HepG2 (cell line): Measurements from ENCODE around the gene KLHDC2. TPM values are rescaled to one million over a fixed set of nuclear protein-coding genes. Genes with fewer than 3 reads are reported as not detected.

Experiments
- CCAR2 ChIP-seq: fragments of 200-400 bp; formaldehyde crosslinking; optimal IDR thresholded peaks from 2 replicates; pipeline ENCODE3; 2018; ENCODE audit warnings: low read depth, mild to moderate bottlenecking, low read length, moderate library complexity
- MED13 ChIP-seq: sonication (generic); formaldehyde crosslinking; IDR thresholded peaks from 2 replicates; pipeline ENCODE4 v1.5.0; 2020; ENCODE audit warnings: missing genetic modification reagents
- MLLT10 ChIP-seq: sonication (generic); formaldehyde crosslinking; IDR thresholded peaks from 2 replicates; pipeline ENCODE4 v1.4.0; 2020; ENCODE audit warnings: missing genetic modification reagents
- NKX3-1 ChIP-seq: sonication (generic); formaldehyde crosslinking; IDR thresholded peaks from 2 replicates; pipeline ENCODE4 v1.5.0; 2020; ENCODE audit warnings: missing genetic modification reagents
- NR2F6 ChIP-seq, 2 experiments: IDR thresholded peaks; 2 replicates each; pipeline ENCODE4 v1.6.1; 2016; ENCODE audit warnings: antibody characterized with exemption in 1 of 2, mild to moderate bottlenecking in 1 of 2
- SIN3A ChIP-seq: IDR thresholded peaks from 2 replicates; pipeline ENCODE4 v1.6.1; 2011; ENCODE audit warnings: low read depth, mild to moderate bottlenecking, control low read depth, low read length, borderline replicate concordance
- SOX5 ChIP-seq: IDR thresholded peaks from 2 replicates; pipeline ENCODE4 v1.6.1; 2016; ENCODE audit warnings: borderline replicate concordance
- TBX2 ChIP-seq: sonication (generic); formaldehyde crosslinking; IDR thresholded peaks from 2 replicates; pipeline ENCODE4 v1.5.0; 2020; ENCODE audit warnings: missing genetic modification reagents, mild to moderate bottlenecking, borderline replicate concordance
- ZBTB7A ChIP-seq: sonication (generic); formaldehyde crosslinking; IDR thresholded peaks from 2 replicates; pipeline ENCODE4 v1.8.0; 2022; ENCODE audit warnings: mild to moderate bottlenecking, missing genetic modification reagents
- ZFP36 ChIP-seq: fragments of 150-350 bp; IDR thresholded peaks from 2 replicates; pipeline ENCODE4 v1.6.1; 2018; ENCODE audit warnings: borderline replicate concordance, low read length, low read depth; ENCODE audit not compliant: partially characterized antibody
- ZNF121 ChIP-seq: sonication (generic); formaldehyde crosslinking; IDR thresholded peaks from 2 replicates; pipeline ENCODE4 v1.5.0; 2020; ENCODE audit warnings: mild to moderate bottlenecking, missing genetic modification reagents
- ZNF431 ChIP-seq: sonication (generic); formaldehyde crosslinking; IDR thresholded peaks from 2 replicates; pipeline ENCODE4 v1.9.0; 2022; ENCODE audit warnings: missing genetic modification reagents, low read depth, mild to moderate bottlenecking, borderline replicate concordance
- ZNF782 ChIP-seq: sonication (generic); formaldehyde crosslinking; IDR thresholded peaks from 2 replicates; pipeline ENCODE4 v1.4.0; 2020; ENCODE audit warnings: missing genetic modification reagents, mild to moderate bottlenecking, borderline replicate concordance
- polyA plus RNA-seq, 8 experiments: library from polyadenylated mRNA; depleted of rRNA in 3 of 8; stranded (reverse) in 7 of 8; unstranded in 1 of 8; fragments of >200 nt; fragmentation: Illumina TruSeq in 4 of 8; extraction: Trizol in 4 of 8; gene quantifications; 2 replicates each; pipeline versions ENCODE4 v1.2.1 to v1.2.3, GENCODE V29; 2011 to 2016; ENCODE audit warnings: low read depth in 4 of 8, missing spikeins in 1 of 8, mixed read lengths in 1 of 8; ENCODE audit not compliant: insufficient read depth in 1 of 8
- total RNA-seq, 5 experiments: library from RNA; depleted of rRNA; stranded (reverse); fragments of >200 nt; fragmentation: Illumina TruSeq; extraction: Trizol; gene quantifications; 2 replicates each; pipeline ENCODE4 v1.2.3, GENCODE V29; 2016; ENCODE audit warnings: low read depth in 1 of 5
- TF ChIP-seq, protein P1 (sequence below): sonication (generic); formaldehyde crosslinking; IDR thresholded peaks from 2 replicates; pipeline ENCODE4 v1.4.0; 2020; ENCODE audit warnings: missing genetic modification reagents
- TF ChIP-seq, protein P2 (sequence below): sonication (generic); formaldehyde crosslinking; IDR thresholded peaks from 2 replicates; pipeline ENCODE4 v1.4.0; 2020; ENCODE audit warnings: missing genetic modification reagents
- TF ChIP-seq, protein P3 (sequence below): sonication (generic); formaldehyde crosslinking; IDR thresholded peaks from 2 replicates; pipeline ENCODE4 v1.8.1; 2023; ENCODE audit warnings: mild to moderate bottlenecking, missing genetic modification reagents
- TF ChIP-seq, protein P4 (sequence below): sonication (generic); formaldehyde crosslinking; IDR thresholded peaks from 2 replicates; pipeline ENCODE4 v1.4.0; 2020; ENCODE audit warnings: missing genetic modification reagents

KLHDC2 gene
- total and polyA plus RNA-seq, 2 of the 13 experiments (the other 11 are each of a cell fraction or from before 2014, with no cell fraction given) = 95.5 to 170 TPM

DNA sequence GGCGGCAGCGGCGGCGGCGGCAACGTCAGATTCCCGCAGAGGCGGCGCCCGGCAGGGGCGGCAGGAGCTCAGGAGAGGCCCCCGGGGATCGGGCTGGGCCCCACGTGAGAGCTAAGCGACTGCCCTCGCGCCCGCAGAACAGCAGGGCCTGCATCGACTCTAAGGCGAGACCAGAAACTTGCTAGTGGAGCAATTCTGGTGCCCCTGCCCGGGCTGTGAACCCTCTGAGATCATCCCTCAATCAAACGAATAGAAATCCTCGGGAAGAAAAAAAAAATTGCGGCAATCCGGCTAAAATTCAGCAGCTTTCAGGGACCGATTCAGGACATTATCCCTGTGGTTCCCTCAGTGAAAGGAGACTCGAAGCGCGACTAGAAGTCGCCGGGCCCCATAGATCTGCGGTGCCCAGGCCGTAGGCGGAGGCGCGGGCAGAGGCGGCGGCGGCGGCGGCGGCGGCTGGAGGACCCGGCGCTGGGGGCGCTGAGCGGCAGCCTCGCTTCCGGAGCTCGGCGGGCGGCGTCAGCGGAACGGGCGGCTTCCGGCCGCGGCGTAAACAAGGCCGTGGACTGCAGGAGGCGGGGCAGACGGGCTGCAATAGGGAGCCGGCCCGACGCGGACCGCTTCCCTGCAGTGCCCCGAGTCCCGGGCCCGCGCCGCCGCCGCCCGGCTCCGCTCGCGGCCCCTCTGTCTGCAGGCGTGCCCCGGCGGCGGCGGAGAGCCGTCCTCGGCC lies at the start of gene KLHDC2 (continued):
- TF ChIP-seq, protein P1, sequence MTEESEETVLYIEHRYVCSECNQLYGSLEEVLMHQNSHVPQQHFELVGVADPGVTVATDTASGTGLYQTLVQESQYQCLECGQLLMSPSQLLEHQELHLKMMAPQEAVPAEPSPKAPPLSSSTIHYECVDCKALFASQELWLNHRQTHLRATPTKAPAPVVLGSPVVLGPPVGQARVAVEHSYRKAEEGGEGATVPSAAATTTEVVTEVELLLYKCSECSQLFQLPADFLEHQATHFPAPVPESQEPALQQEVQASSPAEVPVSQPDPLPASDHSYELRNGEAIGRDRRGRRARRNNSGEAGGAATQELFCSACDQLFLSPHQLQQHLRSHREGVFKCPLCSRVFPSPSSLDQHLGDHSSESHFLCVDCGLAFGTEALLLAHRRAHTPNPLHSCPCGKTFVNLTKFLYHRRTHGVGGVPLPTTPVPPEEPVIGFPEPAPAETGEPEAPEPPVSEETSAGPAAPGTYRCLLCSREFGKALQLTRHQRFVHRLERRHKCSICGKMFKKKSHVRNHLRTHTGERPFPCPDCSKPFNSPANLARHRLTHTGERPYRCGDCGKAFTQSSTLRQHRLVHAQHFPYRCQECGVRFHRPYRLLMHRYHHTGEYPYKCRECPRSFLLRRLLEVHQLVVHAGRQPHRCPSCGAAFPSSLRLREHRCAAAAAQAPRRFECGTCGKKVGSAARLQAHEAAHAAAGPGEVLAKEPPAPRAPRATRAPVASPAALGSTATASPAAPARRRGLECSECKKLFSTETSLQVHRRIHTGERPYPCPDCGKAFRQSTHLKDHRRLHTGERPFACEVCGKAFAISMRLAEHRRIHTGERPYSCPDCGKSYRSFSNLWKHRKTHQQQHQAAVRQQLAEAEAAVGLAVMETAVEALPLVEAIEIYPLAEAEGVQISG (CRISPR knock-in tag) = peak; percentile 99
- TF ChIP-seq ZBTB7A = no peak
- TF ChIP-seq, protein P2, sequence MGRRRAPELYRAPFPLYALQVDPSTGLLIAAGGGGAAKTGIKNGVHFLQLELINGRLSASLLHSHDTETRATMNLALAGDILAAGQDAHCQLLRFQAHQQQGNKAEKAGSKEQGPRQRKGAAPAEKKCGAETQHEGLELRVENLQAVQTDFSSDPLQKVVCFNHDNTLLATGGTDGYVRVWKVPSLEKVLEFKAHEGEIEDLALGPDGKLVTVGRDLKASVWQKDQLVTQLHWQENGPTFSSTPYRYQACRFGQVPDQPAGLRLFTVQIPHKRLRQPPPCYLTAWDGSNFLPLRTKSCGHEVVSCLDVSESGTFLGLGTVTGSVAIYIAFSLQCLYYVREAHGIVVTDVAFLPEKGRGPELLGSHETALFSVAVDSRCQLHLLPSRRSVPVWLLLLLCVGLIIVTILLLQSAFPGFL = no peak
- TF ChIP-seq, protein P3, sequence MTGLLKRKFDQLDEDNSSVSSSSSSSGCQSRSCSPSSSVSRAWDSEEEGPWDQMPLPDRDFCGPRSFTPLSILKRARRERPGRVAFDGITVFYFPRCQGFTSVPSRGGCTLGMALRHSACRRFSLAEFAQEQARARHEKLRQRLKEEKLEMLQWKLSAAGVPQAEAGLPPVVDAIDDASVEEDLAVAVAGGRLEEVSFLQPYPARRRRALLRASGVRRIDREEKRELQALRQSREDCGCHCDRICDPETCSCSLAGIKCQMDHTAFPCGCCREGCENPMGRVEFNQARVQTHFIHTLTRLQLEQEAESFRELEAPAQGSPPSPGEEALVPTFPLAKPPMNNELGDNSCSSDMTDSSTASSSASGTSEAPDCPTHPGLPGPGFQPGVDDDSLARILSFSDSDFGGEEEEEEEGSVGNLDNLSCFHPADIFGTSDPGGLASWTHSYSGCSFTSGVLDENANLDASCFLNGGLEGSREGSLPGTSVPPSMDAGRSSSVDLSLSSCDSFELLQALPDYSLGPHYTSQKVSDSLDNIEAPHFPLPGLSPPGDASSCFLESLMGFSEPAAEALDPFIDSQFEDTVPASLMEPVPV (CRISPR knock-in tag) = peak; percentile 65; the same call in 1 of the 2 replicates
- TF ChIP-seq ZNF431 (CRISPR knock-in tag) = 0 out of 2 replicates have a peak, but pooled peaks have one; percentile 56
- TF ChIP-seq, protein P4, sequence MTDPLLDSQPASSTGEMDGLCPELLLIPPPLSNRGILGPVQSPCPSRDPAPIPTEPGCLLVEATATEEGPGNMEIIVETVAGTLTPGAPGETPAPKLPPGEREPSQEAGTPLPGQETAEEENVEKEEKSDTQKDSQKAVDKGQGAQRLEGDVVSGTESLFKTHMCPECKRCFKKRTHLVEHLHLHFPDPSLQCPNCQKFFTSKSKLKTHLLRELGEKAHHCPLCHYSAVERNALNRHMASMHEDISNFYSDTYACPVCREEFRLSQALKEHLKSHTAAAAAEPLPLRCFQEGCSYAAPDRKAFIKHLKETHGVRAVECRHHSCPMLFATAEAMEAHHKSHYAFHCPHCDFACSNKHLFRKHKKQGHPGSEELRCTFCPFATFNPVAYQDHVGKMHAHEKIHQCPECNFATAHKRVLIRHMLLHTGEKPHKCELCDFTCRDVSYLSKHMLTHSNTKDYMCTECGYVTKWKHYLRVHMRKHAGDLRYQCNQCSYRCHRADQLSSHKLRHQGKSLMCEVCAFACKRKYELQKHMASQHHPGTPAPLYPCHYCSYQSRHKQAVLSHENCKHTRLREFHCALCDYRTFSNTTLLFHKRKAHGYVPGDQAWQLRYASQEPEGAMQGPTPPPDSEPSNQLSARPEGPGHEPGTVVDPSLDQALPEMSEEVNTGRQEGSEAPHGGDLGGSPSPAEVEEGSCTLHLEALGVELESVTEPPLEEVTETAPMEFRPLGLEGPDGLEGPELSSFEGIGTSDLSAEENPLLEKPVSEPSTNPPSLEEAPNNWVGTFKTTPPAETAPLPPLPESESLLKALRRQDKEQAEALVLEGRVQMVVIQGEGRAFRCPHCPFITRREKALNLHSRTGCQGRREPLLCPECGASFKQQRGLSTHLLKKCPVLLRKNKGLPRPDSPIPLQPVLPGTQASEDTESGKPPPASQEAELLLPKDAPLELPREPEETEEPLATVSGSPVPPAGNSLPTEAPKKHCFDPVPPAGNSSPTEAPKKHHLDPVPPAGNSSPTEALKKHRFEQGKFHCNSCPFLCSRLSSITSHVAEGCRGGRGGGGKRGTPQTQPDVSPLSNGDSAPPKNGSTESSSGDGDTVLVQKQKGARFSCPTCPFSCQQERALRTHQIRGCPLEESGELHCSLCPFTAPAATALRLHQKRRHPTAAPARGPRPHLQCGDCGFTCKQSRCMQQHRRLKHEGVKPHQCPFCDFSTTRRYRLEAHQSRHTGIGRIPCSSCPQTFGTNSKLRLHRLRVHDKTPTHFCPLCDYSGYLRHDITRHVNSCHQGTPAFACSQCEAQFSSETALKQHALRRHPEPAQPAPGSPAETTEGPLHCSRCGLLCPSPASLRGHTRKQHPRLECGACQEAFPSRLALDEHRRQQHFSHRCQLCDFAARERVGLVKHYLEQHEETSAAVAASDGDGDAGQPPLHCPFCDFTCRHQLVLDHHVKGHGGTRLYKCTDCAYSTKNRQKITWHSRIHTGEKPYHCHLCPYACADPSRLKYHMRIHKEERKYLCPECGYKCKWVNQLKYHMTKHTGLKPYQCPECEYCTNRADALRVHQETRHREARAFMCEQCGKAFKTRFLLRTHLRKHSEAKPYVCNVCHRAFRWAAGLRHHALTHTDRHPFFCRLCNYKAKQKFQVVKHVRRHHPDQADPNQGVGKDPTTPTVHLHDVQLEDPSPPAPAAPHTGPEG (CRISPR knock-in tag) = peak; percentile 62; the same call in 1 of the 2 replicates
- no peak for TF ChIP-seq ZNF121 (CRISPR knock-in tag)
- no peak for TF ChIP-seq MLLT10 (CRISPR knock-in tag)
- TF ChIP-seq NR2F6 (IDR thresholded peaks at IDR 0.05) = no peak
- TF ChIP-seq NR2F6 (CRISPR knock-in tag; IDR thresholded peaks at IDR 0.05) = peak; percentile 20; the same call in 1 of the 2 replicates
- 0 out of 2 replicates have a peak, but pooled peaks have one; percentile 18 for TF ChIP-seq TBX2 (CRISPR knock-in tag)
- TF ChIP-seq MED13 = peak; percentile 7; the same call in 1 of the 2 replicates
- no peak; the same call in 1 of the 2 replicates for TF ChIP-seq NKX3-1
- TF ChIP-seq ZFP36 = no peak
- no peak for TF ChIP-seq CCAR2
- no peak for TF ChIP-seq SIN3A
- TF ChIP-seq ZNF782 (CRISPR knock-in tag) = no peak
- no peak; the same call in 1 of the 2 replicates for TF ChIP-seq SOX5 (CRISPR knock-in tag)
